Ishikawa (cell line): Measurements from ENCODE around the gene AVL9.

Experiments used
- CEBPB ChIP-seq: IDR thresholded peaks from 2 replicates; pipeline ENCODE4 v1.6.1; 2012
- CREB1 ChIP-seq: IDR thresholded peaks from 2 replicates; pipeline ENCODE4 v1.6.1; 2012; ENCODE audit warnings: low read depth
- EGR1 ChIP-seq: IDR thresholded peaks from 2 replicates; pipeline ENCODE4 v1.6.1; 2012
- EP300 ChIP-seq: IDR thresholded peaks from 2 replicates; pipeline ENCODE4 v1.6.1; 2012; ENCODE audit warnings: borderline replicate concordance
- FOXM1 ChIP-seq: IDR thresholded peaks from 2 replicates; pipeline ENCODE4 v1.6.1; 2012; ENCODE audit warnings: low read depth, borderline replicate concordance
- NFIC ChIP-seq: IDR thresholded peaks from 2 replicates; pipeline ENCODE4 v1.6.1; 2012
- RAD21 ChIP-seq: IDR thresholded peaks from 2 replicates; pipeline ENCODE4 v1.6.1; 2012; ENCODE audit warnings: low read depth
- TAF1 ChIP-seq: IDR thresholded peaks from 2 replicates; pipeline ENCODE4 v1.6.1; 2012; ENCODE audit warnings: low read depth, mild to moderate bottlenecking
- TCF12 ChIP-seq: IDR thresholded peaks from 2 replicates; pipeline ENCODE4 v1.6.1; 2012; ENCODE audit warnings: low read depth
- TEAD4 ChIP-seq: IDR thresholded peaks from 2 replicates; pipeline ENCODE4 v1.6.1; 2012
- YY1 ChIP-seq: IDR thresholded peaks from 2 replicates; pipeline ENCODE4 v1.6.1; 2012; ENCODE audit warnings: low read depth
- ZBTB7A ChIP-seq: IDR thresholded peaks from 2 replicates; pipeline ENCODE4 v1.6.1; 2012; ENCODE audit warnings: low read depth
- TF ChIP-seq, protein P1 (sequence below): IDR thresholded peaks from 2 replicates; pipeline ENCODE4 v1.6.1; 2012
- TF ChIP-seq, protein P2 (sequence below): IDR thresholded peaks from 2 replicates; pipeline ENCODE4 v1.6.1; 2012; ENCODE audit warnings: low read depth, mild to moderate bottlenecking
- TF ChIP-seq, protein P3 (sequence below): IDR thresholded peaks from 2 replicates; pipeline ENCODE4 v1.6.1; 2012

The AVL9 gene

GRCh38 chr7:32560075-32560474 is 64.8 kb downstream of the AVL9 start:
- no peak for TF ChIP-seq TEAD4
- TF ChIP-seq RAD21, result no peak
- TF ChIP-seq YY1, result no peak
- no peak for TF ChIP-seq CREB1
- TF ChIP-seq, protein P1, sequence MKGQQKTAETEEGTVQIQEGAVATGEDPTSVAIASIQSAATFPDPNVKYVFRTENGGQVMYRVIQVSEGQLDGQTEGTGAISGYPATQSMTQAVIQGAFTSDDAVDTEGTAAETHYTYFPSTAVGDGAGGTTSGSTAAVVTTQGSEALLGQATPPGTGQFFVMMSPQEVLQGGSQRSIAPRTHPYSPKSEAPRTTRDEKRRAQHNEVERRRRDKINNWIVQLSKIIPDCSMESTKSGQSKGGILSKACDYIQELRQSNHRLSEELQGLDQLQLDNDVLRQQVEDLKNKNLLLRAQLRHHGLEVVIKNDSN, result no peak
- TF ChIP-seq, protein P2, sequence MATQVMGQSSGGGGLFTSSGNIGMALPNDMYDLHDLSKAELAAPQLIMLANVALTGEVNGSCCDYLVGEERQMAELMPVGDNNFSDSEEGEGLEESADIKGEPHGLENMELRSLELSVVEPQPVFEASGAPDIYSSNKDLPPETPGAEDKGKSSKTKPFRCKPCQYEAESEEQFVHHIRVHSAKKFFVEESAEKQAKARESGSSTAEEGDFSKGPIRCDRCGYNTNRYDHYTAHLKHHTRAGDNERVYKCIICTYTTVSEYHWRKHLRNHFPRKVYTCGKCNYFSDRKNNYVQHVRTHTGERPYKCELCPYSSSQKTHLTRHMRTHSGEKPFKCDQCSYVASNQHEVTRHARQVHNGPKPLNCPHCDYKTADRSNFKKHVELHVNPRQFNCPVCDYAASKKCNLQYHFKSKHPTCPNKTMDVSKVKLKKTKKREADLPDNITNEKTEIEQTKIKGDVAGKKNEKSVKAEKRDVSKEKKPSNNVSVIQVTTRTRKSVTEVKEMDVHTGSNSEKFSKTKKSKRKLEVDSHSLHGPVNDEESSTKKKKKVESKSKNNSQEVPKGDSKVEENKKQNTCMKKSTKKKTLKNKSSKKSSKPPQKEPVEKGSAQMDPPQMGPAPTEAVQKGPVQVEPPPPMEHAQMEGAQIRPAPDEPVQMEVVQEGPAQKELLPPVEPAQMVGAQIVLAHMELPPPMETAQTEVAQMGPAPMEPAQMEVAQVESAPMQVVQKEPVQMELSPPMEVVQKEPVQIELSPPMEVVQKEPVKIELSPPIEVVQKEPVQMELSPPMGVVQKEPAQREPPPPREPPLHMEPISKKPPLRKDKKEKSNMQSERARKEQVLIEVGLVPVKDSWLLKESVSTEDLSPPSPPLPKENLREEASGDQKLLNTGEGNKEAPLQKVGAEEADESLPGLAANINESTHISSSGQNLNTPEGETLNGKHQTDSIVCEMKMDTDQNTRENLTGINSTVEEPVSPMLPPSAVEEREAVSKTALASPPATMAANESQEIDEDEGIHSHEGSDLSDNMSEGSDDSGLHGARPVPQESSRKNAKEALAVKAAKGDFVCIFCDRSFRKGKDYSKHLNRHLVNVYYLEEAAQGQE, result no peak
- TF ChIP-seq EGR1, result no peak
- TF ChIP-seq, protein P3, sequence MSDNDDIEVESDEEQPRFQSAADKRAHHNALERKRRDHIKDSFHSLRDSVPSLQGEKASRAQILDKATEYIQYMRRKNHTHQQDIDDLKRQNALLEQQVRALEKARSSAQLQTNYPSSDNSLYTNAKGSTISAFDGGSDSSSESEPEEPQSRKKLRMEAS, result no peak
- no peak for TF ChIP-seq EP300
- TF ChIP-seq ZBTB7A, result no peak
- TF ChIP-seq CEBPB, result no peak
- no peak for TF ChIP-seq NFIC
- no peak for TF ChIP-seq FOXM1
- no peak for TF ChIP-seq TCF12
- no peak for TF ChIP-seq TAF1

DNA sequence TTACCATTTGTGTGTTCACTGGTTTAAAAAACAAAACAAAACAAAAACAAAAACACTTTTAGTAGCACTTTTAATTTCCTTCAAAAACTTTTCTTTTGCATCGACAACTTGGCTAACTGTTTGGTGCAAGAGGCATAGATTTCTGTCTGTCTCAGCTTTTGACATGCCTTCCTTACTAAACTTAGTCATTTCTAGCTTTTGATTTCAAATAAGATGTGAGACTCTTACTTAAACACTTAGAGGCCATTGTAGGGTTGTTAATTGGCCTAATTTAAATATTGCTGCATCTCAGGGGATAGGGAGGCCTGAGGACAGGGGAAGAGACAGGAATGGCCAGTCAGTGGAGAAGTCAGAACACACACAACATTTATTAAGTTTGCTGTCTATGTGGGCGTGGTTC is 66.3 kb downstream of the AVL9 start:
- TF ChIP-seq CREB1 (no peak), TAF1 (no peak), CEBPB (no peak), TEAD4 (no peak), NFIC (no peak), TCF12 (no peak), RAD21 (no peak)
- TF ChIP-seq, protein P1, result no peak

DNA sequence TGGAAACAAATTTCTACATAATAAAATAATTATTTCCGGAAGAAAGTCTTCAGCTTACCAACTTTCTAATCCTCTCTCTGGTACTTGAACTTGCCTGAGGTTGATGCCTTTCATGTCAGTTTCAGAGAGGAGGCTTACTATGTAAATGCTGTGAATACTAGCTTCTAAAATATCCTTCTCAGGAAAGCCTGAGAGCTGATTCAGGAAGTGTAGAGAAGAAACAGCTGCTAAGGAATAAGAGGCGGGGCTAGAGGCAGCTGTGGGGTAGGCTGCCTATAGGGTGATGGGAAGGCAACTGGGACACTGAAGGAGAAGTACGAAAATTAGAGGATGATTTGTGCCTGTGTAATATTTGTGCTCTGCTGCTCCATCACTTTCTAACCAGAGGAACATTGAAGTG is 69.3 kb downstream of the AVL9 start:
- TF ChIP-seq NFIC (no peak), EGR1 (no peak)

- TF ChIP-seq CREB1 (no peak), TCF12 (no peak), NFIC (no peak), EGR1 (no peak), ZBTB7A (no peak), TEAD4 (no peak), CEBPB (no peak), RAD21 (no peak), YY1 (no peak)
- TF ChIP-seq, protein P2, result no peak
- TF ChIP-seq, protein P3, result no peak
Measured at GRCh38 chr7:32569388-32570289, 74.3 kb downstream of the AVL9 start.

DNA sequence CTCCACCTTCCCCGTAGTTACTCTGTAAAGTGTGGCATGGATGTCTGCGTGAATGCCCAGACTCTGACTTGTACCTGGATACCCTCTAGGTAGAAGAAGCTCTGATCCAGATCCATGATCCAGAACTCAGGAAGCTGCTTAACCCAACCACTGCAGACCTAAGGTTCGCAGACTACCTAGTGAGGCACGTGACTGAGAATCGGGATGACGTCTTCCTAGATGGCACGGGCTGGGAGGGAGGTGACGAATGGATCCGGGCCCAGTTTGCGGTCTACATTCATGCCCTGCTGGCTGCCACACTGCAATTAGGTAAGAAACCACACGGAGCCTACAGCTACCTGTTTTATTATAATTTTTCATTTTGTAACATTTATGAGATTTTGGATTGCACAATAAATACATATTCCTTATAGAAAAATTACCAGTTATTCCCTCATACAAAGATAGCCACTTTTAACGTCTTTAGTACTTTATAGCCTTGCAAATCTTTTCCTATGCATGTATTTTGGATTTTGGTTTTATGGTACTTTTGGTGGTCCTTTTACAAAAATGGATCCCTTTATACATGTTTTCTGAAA is 77.9 kb downstream of the AVL9 start:
- TF ChIP-seq, protein P1, result no peak
- TF ChIP-seq, protein P2, result no peak
- no peak for TF ChIP-seq NFIC
- TF ChIP-seq CEBPB, result no peak
- TF ChIP-seq TCF12, result no peak
- TF ChIP-seq EGR1, result no peak
- no peak for TF ChIP-seq ZBTB7A
- no peak for TF ChIP-seq FOXM1
- no peak for TF ChIP-seq RAD21
- TF ChIP-seq YY1, result no peak
- no peak for TF ChIP-seq CREB1
- no peak for TF ChIP-seq EP300
- TF ChIP-seq TEAD4, result no peak
- TF ChIP-seq, protein P3, result no peak
- TF ChIP-seq TAF1, result no peak
